Ovary (tissue), 3 donors: Measurements from ENCODE around the gene CNGA1.

Experiments used
- POLR2A ChIP-seq: fragments of 450-650 bp; IDR thresholded peaks from one replicate; pipeline ENCODE4 v1.6.1; 2017; ENCODE audit warnings: antibody characterized with exemption, mild to moderate bottlenecking, moderate library complexity
- TF ChIP-seq, protein P1 (sequence below), 3 donors: fragments of 450-650 bp in 2 of 3; fragments of 200-600 bp in 1 of 3; IDR thresholded peaks; one replicate each; pipeline versions ENCODE4 v1.5.1 to v1.8.0; 2016 to 2022; ENCODE audit warnings: antibody characterized with exemption in 3 of 3, mild to moderate bottlenecking in 1 of 3
- donor health status: DM: no; HTN: no; CAD: no.

DNA sequence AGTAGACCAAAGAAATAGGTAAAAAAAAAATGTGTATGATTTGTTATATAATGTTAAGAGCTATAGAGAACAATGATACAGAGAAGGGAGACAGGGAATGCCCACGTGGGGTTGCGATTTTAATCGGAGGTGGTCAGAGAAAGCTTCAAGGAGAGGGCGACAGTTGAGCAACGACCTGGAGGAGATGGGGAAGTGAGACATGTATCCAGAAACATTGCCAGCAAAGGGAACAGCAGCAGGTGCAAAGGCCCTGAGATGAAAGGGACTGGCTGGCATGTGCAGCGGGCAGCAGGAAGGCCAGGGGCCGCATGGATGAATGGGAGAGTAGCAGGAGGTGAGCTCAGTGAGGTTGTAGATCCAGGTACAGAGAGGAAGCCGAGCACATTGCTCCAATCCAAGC is 33.0 kb upstream of the CNGA1 start:
- TF ChIP-seq, protein P1, sequence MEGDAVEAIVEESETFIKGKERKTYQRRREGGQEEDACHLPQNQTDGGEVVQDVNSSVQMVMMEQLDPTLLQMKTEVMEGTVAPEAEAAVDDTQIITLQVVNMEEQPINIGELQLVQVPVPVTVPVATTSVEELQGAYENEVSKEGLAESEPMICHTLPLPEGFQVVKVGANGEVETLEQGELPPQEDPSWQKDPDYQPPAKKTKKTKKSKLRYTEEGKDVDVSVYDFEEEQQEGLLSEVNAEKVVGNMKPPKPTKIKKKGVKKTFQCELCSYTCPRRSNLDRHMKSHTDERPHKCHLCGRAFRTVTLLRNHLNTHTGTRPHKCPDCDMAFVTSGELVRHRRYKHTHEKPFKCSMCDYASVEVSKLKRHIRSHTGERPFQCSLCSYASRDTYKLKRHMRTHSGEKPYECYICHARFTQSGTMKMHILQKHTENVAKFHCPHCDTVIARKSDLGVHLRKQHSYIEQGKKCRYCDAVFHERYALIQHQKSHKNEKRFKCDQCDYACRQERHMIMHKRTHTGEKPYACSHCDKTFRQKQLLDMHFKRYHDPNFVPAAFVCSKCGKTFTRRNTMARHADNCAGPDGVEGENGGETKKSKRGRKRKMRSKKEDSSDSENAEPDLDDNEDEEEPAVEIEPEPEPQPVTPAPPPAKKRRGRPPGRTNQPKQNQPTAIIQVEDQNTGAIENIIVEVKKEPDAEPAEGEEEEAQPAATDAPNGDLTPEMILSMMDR (IDR thresholded peaks at IDR 0.05): no peak
- TF ChIP-seq POLR2A: no peak
